H1 (cell line): ENCODE results near the gene NREP. TPM values are rescaled to one million over a fixed set of nuclear protein-coding genes. Genes with fewer than 3 reads are reported as not detected.

ENCODE experiments used
- CTCF ChIA-PET: fragments of 300-600 bp; sonication (Branson Sonifier 250); formaldehyde crosslinking; loops from one replicate; lab custom pipeline; 2021; ENCODE audit not compliant: partially characterized antibody; lab: Charles Lee
- POLR2A ChIA-PET: fragments of 300-600 bp; sonication (Branson Sonifier 250); formaldehyde crosslinking; loops from one replicate; lab custom pipeline; 2021; ENCODE audit warnings: inconsistent platforms; ENCODE audit not compliant: partially characterized antibody; lab: Charles Lee
- DNase-seq, 2 experiments: peaks; one replicate each; pipeline versions ENCODE4 v3.0.0 to v3.0.0-alpha.2; 2010 to 2022; ENCODE audit warnings: low spot score in 2 of 2, low read depth in 1 of 2, mixed read lengths in 1 of 2
- FAIRE-seq: peaks from 2 replicates; lab custom pipeline; 2011; peaks lifted over from hg19 to GRCh38; lab: Jason Lieb, UNC
- H2AFZ ChIP-seq: 2 replicates; pipeline ENCODE4 v1.8.1; 2012; ENCODE audit warnings: low read length, inconsistent platforms
- H2AK5ac ChIP-seq: 2 replicates; pipeline ENCODE4 v1.6.1; 2013; ENCODE audit warnings: low read depth, low read length
- H2BK120ac ChIP-seq: replicated peaks from 2 replicates; pipeline ENCODE3; 2013; ENCODE audit warnings: low read depth, low read length, inconsistent platforms
- H2BK12ac ChIP-seq: 2 replicates; pipeline ENCODE4 v1.6.1; 2013; ENCODE audit warnings: low read depth, low read length
- H2BK15ac ChIP-seq: 2 replicates; pipeline ENCODE4 v1.6.1; 2013; ENCODE audit warnings: low read length
- H2BK20ac ChIP-seq: 2 replicates; pipeline ENCODE4 v1.6.1; 2013; ENCODE audit warnings: low read length
- H2BK5ac ChIP-seq: 2 replicates; pipeline ENCODE4 v1.6.1; 2013; ENCODE audit warnings: low read depth, low read length
- H3K14ac ChIP-seq: 2 replicates; pipeline ENCODE4 v1.6.1; 2013; ENCODE audit warnings: inconsistent platforms; ENCODE audit not compliant: insufficient read length
- H3K18ac ChIP-seq: 2 replicates; pipeline ENCODE4 v1.6.1; 2013; ENCODE audit warnings: low read length; ENCODE audit errors: extremely low read depth
- H3K23ac ChIP-seq: 2 replicates; pipeline ENCODE4 v1.6.1; 2013; ENCODE audit warnings: inconsistent platforms; ENCODE audit not compliant: insufficient read length
- H3K23me2 ChIP-seq: 2 replicates; pipeline ENCODE4 v1.6.1; 2013; ENCODE audit warnings: low read depth, low read length
- H3K27ac ChIP-seq: 2 replicates; pipeline ENCODE4 v1.6.1; 2011; ENCODE audit warnings: low read depth, low read length, inconsistent platforms
- H3K27me3 ChIP-seq, 4 experiments: replicated peaks in 1 of 4; 1 replicate in 1 of 4; 2 replicates in 3 of 4; pipeline versions ENCODE4 v1.6.1 to v1.8.1; 2011 to 2013; ENCODE audit warnings: low read length in 3 of 4, mild to moderate bottlenecking in 3 of 4, inconsistent platforms in 2 of 4, mixed read lengths in 2 of 4, moderate library complexity in 1 of 4; ENCODE audit not compliant: control insufficient read depth in 3 of 4, insufficient read depth in 3 of 4; ENCODE audit errors: extremely low read depth in 1 of 4
- H3K36me3 ChIP-seq, 4 experiments: 2 replicates each; pipeline versions ENCODE4 v1.6.1 to v1.8.1; 2011 to 2013; ENCODE audit warnings: mild to moderate bottlenecking in 4 of 4, low read length in 3 of 4, moderate library complexity in 2 of 4, control low read depth in 1 of 4, inconsistent platforms in 1 of 4; ENCODE audit not compliant: insufficient read depth in 4 of 4, control insufficient read depth in 2 of 4
- H3K4ac ChIP-seq: replicated peaks from 2 replicates; pipeline ENCODE3; 2013; ENCODE audit warnings: low read length, low read depth, mixed read lengths, inconsistent platforms; ENCODE audit not compliant: insufficient read length
- H3K4me1 ChIP-seq, 4 experiments: replicated peaks in 1 of 4; 1 replicate in 1 of 4; 2 replicates in 3 of 4; pipeline versions ENCODE4 v1.6.1 to v1.8.1; 2011 to 2013; ENCODE audit warnings: low read length in 3 of 4, inconsistent platforms in 2 of 4, mixed read lengths in 1 of 4; ENCODE audit not compliant: insufficient read depth in 4 of 4, control insufficient read depth in 3 of 4
- H3K4me2 ChIP-seq, 2 experiments: 2 replicates each; pipeline versions ENCODE4 v1.6.1 to v1.8.1; 2011 to 2013; ENCODE audit warnings: low read depth in 2 of 2, low read length in 2 of 2, control low read depth in 1 of 2, inconsistent platforms in 1 of 2, mild to moderate bottlenecking in 1 of 2; ENCODE audit not compliant: insufficient read depth in 1 of 2
- H3K4me3 ChIP-seq, 4 experiments: fragments of 200-600, 300-600 bp in 1 of 4; sonication (generic), shearing (Covaris generic), sonication (Bioruptor Twin) in 1 of 4; 2 replicates each; pipeline versions ENCODE4 v1.5.1 to v1.8.1; 2011 to 2016; ENCODE audit warnings: low read length in 4 of 4, low read depth in 3 of 4, control low read depth in 2 of 4, inconsistent platforms in 2 of 4, mild to moderate bottlenecking in 2 of 4, mixed read lengths in 1 of 4, moderate library complexity in 1 of 4; ENCODE audit not compliant: insufficient read depth in 2 of 4; ENCODE audit errors: extremely low read depth in 1 of 4
- H3K56ac ChIP-seq: replicated peaks from 2 replicates; pipeline ENCODE3; 2013; ENCODE audit warnings: low read depth, mild to moderate bottlenecking, mixed read lengths, low read length, inconsistent platforms; ENCODE audit not compliant: insufficient read length
- H3K79me1 ChIP-seq: 2 replicates; pipeline ENCODE4 v1.6.1; 2013; ENCODE audit warnings: low read depth, low read length, control low read depth
- H3K79me2 ChIP-seq, 2 experiments: 2 replicates each; pipeline versions ENCODE4 v1.6.1 to v1.8.1; 2012 to 2013; ENCODE audit warnings: low read length in 2 of 2, mild to moderate bottlenecking in 2 of 2, inconsistent platforms in 1 of 2; ENCODE audit not compliant: insufficient read depth in 2 of 2, control insufficient read depth in 1 of 2
- H3K9ac ChIP-seq, 4 experiments: replicated peaks in 1 of 4; 1 replicate in 1 of 4; 2 replicates in 3 of 4; pipeline versions ENCODE4 v1.6.1 to v1.8.1; 2011 to 2013; ENCODE audit warnings: low read depth in 3 of 4, low read length in 3 of 4, control low read depth in 2 of 4, mild to moderate bottlenecking in 2 of 4, moderate library complexity in 2 of 4, inconsistent platforms in 1 of 4; ENCODE audit errors: extremely low read depth in 1 of 4
- H3K9me3 ChIP-seq, 2 experiments: 2 replicates each; pipeline versions ENCODE4 v1.6.1 to v1.8.1; 2012 to 2013; ENCODE audit warnings: mild to moderate bottlenecking in 2 of 2, moderate library complexity in 2 of 2, control low read depth in 1 of 2, inconsistent platforms in 1 of 2, low read depth in 1 of 2, low read length in 1 of 2, mixed read lengths in 1 of 2; ENCODE audit not compliant: insufficient read depth in 2 of 2
- H4K20me1 ChIP-seq, 2 experiments: replicated peaks in 1 of 2; 2 replicates each; pipeline versions ENCODE3 to v1.8.1; 2011 to 2013; ENCODE audit warnings: inconsistent platforms in 2 of 2, low read length in 2 of 2, mild to moderate bottlenecking in 1 of 2; ENCODE audit not compliant: insufficient read depth in 2 of 2, control insufficient read depth in 1 of 2
- H4K5ac ChIP-seq: 2 replicates; pipeline ENCODE4 v1.6.1; 2013; ENCODE audit warnings: low read length, low read depth, mixed read lengths, inconsistent platforms; ENCODE audit not compliant: insufficient read length
- H4K8ac ChIP-seq: 2 replicates; pipeline ENCODE4 v1.8.0; 2013; ENCODE audit warnings: mild to moderate bottlenecking, moderate library complexity, low read length, inconsistent platforms; ENCODE audit not compliant: insufficient read depth; ENCODE audit errors: extremely low read depth
- H4K91ac ChIP-seq: replicated peaks from 2 replicates; pipeline ENCODE3; 2013; ENCODE audit warnings: low read length, mixed read lengths, inconsistent platforms; ENCODE audit not compliant: insufficient read length
- BACH1 ChIP-seq: IDR thresholded peaks from 2 replicates; pipeline ENCODE4 v1.6.1; 2012; ENCODE audit warnings: low read length, improper control_type of control experiment
- SIN3A ChIP-seq, 2 experiments: IDR thresholded peaks in 1 of 2; conservative IDR thresholded peaks in 1 of 2; 2 replicates each; pipeline ENCODE4 v1.6.1; 2011 to 2012; ENCODE audit warnings: low read length in 2 of 2, improper control_type of control experiment in 1 of 2, low read depth in 1 of 2, mild to moderate bottlenecking in 1 of 2
- WGBS, 2 experiments: shearing (Covaris generic) in 1 of 2; methylation state at CpG; one replicate each; pipeline versions ENCODE4 v1.1.6 to v1.1.7; 2013 to 2015; ENCODE audit warnings: low lambda C conversion rate in 2 of 2, mixed read lengths in 2 of 2, inconsistent platforms in 1 of 2, low coverage in 1 of 2, missing lambda C conversion rate in 1 of 2; ENCODE audit not compliant: insufficient replicate concordance in 2 of 2, insufficient coverage in 1 of 2, insufficient read length in 1 of 2; ENCODE audit errors: extremely low coverage in 1 of 2, missing lambda C conversion rate in 1 of 2; 5-methylcytosine and 5-hydroxymethylcytosine counted together
- polyA plus RNA-seq, 7 experiments: library from polyadenylated mRNA; depleted of rRNA in 3 of 7; stranded (reverse) in 5 of 7; unstranded in 2 of 7; fragments of >200 nt in 5 of 7; fragments of 200-250 nt in 2 of 7; gene quantifications; 1 replicate in 5 of 7; 2 replicates in 1 of 7; 4 replicates in 1 of 7; pipeline versions ENCODE4 v1.2.1 to v1.2.3, GENCODE V29; 2011 to 2013; ENCODE audit warnings: missing spikeins in 2 of 7, mixed read lengths in 2 of 7
- total RNA-seq: library from RNA; stranded (reverse); fragmentation: NEBNext Ultra II Directional; extraction: Animal tissue kit (Norgen Biotek cat#: 25700); gene quantifications from 2 replicates; pipeline ENCODE4 v1.2.1, GENCODE V29; 2021

Gene NREP
- total and polyA plus RNA-seq, 2 of the 8 experiments (the other 6 are each of a cell fraction or from before 2014, with no cell fraction given), result 254 to 301 TPM

- H3K27ac ChIP-seq, result no peak overlapping the region
Measured at GRCh38 chr5:111735583-111736270, 21.3 kb downstream of the NREP start.

More at GRCh38 chr5:111735583-111736270, 21.3 kb downstream of the NREP start:
- H3K4me2 ChIP-seq, result no peak overlapping the region
- no peak overlapping the region for H3K4ac ChIP-seq
- no peak overlapping the region for H3K56ac ChIP-seq
- no peak overlapping the region for H2BK15ac ChIP-seq
- no peak overlapping the region for H3K9ac ChIP-seq
- no peaks in the 10 kb centered on the region; the same call in 1 of the 2 replicates for H3K79me1 ChIP-seq
- no peak for FAIRE-seq
- H3K4me1 ChIP-seq, result peaks cover under 1 to 10% (median 5%) of the 10 kb centered on the region in 4 experiments; a peak in 3 of 7 replicates
- no peak overlapping the region for H4K5ac ChIP-seq
- peak overlapping the region; percentile 26; the same call in 1 of the 2 replicates for H2BK5ac ChIP-seq
- H2BK12ac ChIP-seq, result no peak overlapping the region
- no peak overlapping the region for H2BK120ac ChIP-seq
- peaks cover 8 to 36% (median 11%) of the 10 kb centered on the region in 4 experiments for H3K36me3 ChIP-seq
- no peak overlapping the region for H3K4me3 ChIP-seq
- CTCF ChIA-PET, result interaction anchor here (0.9 to 1.5 kb wide), 4 partner anchors 14 to 38 kb away, joined by 3 to 6 read pairs (median 3); no protein-coding TSS in a partner anchor
- POLR2A ChIA-PET, result interaction anchor here (0.7 to 1.7 kb wide), 8 partner anchors 8 to 42 kb away, joined by 3 to 12 read pairs (median 3); partner anchors contain the start of gene NREP
- no peak overlapping the region for H2AK5ac ChIP-seq
- no peak overlapping the region for H3K23ac ChIP-seq
- H3K14ac ChIP-seq, result no peak overlapping the region
- H4K20me1 ChIP-seq, result peaks cover 2 to 10% of the 10 kb centered on the region in 2 experiments
- DNase-seq, result peak in 1 of 2 experiments; percentile 23
- H4K91ac ChIP-seq, result no peak overlapping the region
- H4K8ac ChIP-seq, result no peak overlapping the region
- no peaks in the 10 kb centered on the region for H3K9me3 ChIP-seq
- no peak overlapping the region for H3K18ac ChIP-seq
- peaks cover 0 to 55% of the 10 kb centered on the region in 2 experiments; a peak in 2 of 4 replicates for H3K79me2 ChIP-seq
- WGBS, 2 experiments, result 68% methylated on average over 8 of the region's 8 CpGs; no CpG with 5 or more reads in 1 of the 2 experiments
- H3K23me2 ChIP-seq, result no peaks in the 10 kb centered on the region
- TF ChIP-seq BACH1 (no peak), SIN3A (conservative IDR thresholded peaks at IDR 0.05 in 1 of 2, IDR thresholded peaks at IDR 0.05 in 1 of 2; ENCODE audit: low read depth in 1 of 2, low read length in 2 of 2) (0 out of 4 replicates have a peak, but pooled peaks have one; percentile 28 to 71)
- no peak overlapping the region for H2BK20ac ChIP-seq
- H2AFZ ChIP-seq, result no peak overlapping the region
- no peaks in the 10 kb centered on the region for H3K27me3 ChIP-seq
